Anterior cingulate cortex (tissue), 58 donors: ENCODE data around the gene PPP5C.

Experiments used
- DNase-seq, 58 donors: peaks; one replicate each; lab custom pipeline; 2025; lab: John Stamatoyannopoulos, UW

The PPP5C gene

DNA sequence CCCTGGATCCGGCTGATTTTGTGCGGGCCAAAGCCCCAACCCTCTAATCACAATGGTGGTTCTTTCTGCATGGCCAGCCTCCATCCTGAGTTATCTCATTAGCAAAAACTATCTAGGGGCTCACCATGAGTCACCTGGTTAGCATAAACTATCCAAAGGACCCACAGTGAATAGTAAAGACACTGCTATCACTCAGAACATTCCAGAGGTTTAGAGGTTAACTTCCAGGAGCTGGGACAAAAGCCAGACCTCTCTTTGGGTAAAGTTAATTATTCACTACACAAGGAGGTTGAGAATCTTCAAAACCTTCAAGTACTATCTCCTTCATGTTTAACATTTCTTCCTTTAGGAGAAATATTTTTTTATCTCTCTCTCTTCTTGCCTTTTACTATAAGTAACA, 18.8 kb upstream of the PPP5C start:
- no peak for DNase-seq

- no peak for DNase-seq
These were observed 16.5 kb upstream of the PPP5C start for GRCh38 chr19:46330319-46330918.

DNA sequence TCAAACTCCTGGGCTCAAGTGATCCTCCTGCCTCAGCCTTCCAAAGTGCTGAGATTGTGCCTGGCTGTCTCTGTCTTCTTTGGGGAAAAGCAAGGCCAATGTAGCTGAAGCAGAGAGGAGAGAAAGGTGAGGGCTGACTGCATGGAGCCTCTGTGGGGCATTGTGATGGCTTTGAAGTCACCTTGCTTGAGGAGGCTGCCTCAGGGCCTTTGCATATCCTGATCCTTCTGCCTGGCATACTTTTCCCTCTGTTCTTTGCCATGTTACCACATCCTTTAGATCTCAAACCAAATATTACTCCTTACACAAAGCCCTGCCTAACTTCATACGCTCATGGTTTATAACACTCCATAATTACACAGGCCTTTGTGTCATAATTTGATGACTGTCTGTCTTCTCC, 9.4 kb upstream of the PPP5C start:
- DNase-seq: no peak

DNA sequence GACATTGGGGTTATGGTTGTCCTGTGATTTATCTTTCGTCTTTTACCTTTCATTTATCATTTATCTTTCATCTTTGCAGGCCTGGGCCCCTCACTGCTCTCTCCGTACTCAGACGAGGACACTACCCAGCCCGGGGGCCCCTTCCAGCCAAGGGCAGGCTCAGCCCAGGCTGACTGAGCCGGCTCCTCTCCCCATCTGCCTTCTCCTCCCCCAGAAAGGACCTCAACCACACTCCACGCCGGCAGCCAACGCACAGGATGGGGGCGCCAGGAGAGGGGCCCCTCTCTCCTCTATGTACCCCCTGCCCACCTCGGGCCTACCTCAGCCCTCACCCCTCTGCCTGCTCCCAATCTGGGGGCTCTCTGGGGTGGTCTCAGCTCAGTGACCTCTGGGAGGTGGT, 7.4 kb upstream of the PPP5C start:
- no peak for DNase-seq

DNA sequence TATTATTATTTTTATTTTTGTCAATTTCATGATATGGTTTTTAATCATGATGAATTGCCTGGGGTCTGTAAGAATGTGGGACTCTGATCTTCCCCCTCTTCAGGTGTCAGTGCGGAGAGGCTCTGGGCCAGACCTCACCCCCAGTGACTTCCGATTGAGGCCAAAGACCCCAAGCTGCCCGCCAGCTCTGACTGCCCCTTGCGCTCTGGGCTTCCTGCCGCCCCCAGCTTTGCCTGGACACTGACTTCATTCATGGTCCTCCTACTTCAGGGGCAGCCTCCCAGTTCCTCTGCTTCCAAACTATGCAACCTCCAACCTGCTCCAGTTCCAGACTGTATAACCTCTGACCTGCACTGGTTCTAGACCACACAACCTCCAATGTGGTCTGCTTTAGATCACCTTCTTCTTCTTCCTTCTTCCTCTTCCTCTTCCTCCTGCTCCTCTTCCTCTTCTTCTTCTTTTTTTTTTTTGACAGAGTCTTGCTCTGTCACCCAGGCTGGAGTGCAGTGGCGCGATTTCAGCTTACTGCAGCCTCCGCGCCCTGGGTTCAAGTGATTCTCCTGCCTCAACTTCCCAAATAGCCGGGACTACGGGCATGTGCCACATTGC, 6.7 kb upstream of the PPP5C start:
- no peak for DNase-seq

GRCh38 chr19:46341937-46342336, 5.0 kb upstream of the PPP5C start:
- no peak for DNase-seq

DNA sequence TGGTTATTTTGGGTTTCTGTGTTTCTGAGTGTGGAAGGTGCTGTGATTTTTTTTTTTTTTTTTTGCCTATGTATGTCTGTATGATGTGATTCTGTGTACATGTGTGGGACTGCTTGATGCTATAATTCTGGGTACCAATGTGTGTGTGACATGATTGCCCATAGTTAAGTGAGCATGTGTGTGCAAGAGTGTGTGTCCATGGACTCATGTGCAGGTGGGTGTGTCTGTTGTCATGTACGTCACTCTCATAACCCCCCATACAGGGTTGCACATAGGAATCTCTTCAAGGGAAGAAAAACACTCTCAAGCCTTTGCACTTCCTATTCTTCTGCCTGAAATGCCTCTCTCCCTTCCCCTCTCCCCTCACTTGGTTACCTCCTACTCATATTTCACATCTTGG, 2.5 kb upstream of the PPP5C start:
- no peak for DNase-seq

DNA sequence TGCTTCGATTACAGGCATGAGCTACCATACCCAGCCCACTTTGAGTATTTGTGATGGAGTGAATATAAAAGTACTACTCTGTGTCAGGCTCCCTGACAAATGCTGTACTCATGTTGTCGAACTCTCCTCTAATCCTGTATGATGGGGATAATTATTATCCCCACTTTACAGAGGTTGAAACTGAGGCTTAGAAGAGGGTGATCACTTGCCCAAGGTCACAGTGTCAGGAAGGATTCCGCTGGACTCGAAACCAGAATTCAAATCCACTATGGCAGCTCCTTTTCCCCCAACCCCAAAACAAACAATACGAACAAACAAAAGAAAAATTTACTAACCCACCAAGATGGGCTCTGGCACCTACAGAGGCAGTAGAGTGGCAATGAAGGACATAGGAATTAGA, 1.7 kb upstream of the PPP5C start:
- DNase-seq: no peak

DNA sequence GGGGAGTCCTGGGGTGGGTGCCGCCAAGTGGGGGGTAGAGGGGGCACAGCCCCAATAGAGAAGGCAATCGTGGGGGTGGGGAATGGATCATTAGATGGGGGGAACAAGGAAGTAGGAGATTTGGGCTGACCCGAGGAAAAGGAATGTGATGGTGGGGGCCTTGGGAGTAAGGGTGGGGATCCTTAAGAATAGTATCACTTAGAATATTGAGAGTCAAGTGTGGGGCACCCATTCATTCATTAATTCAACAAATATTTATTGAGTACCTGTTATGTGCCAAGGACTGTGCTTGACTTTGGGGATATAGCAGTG, 641 bp downstream of the PPP5C start:
- no peak for DNase-seq

DNA sequence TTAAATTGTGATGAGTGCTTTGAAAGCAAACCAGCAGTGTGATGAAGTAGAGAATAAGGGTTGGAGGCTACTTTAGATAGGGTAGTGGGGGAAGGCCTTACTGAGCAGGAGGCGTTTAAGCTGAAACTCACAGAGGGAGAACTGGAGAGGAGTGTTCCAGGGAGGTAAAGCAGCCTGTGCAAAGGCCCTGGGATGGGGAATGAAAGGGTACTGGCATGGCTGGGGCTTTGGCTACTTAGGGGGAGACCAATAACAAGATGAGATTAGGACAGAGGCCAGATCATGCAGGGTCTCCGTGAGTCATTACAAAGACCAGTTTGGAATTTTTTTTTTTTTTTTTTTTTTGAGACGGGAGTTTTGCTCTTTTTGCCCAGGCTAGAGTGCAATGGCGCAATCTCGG, 1.1 kb downstream of the PPP5C start:
- no peak for DNase-seq

DNA sequence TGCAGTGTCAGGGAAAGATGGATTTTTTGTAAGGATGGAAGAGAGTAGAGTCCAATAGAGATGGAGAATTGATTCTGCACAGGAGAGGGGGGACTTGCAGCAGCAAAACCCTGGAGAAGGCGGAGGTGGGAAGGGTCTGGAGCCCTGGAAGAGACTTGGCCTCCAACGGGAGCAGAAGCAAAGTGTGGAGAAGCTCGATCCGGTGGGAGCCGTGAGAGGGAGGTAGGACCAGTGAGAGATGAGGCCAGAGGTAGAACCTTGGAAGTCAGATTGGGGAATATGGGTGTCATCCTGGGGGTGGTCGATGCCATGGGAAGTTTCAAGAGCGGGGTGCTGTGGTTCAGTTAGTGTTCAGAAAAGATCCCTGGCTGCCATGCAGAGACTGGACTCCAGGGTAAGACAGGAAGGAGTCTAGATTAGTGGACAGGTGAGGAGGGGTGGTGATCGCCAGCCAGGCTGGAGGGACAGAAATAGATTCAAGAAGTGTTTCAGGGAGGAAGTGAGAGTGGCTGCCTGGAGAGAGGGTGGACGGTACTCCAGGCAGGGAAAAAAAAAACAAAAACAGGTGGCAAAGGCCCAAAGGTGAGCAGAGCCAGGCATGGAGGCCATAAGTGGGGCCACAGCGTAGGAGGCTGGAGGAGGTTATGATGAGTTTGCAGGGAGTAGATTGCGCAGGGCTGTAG, 2.6 kb downstream of the PPP5C start:
- DNase-seq: no peak

GRCh38 chr19:46350029-46350757, 3.3 kb downstream of the PPP5C start:
- peak in 6 of 58 donors; percentile 4 to 34 (median 9) for DNase-seq

GRCh38 chr19:46350758-46351159, 3.9 kb downstream of the PPP5C start:
- DNase-seq: no peak

DNA sequence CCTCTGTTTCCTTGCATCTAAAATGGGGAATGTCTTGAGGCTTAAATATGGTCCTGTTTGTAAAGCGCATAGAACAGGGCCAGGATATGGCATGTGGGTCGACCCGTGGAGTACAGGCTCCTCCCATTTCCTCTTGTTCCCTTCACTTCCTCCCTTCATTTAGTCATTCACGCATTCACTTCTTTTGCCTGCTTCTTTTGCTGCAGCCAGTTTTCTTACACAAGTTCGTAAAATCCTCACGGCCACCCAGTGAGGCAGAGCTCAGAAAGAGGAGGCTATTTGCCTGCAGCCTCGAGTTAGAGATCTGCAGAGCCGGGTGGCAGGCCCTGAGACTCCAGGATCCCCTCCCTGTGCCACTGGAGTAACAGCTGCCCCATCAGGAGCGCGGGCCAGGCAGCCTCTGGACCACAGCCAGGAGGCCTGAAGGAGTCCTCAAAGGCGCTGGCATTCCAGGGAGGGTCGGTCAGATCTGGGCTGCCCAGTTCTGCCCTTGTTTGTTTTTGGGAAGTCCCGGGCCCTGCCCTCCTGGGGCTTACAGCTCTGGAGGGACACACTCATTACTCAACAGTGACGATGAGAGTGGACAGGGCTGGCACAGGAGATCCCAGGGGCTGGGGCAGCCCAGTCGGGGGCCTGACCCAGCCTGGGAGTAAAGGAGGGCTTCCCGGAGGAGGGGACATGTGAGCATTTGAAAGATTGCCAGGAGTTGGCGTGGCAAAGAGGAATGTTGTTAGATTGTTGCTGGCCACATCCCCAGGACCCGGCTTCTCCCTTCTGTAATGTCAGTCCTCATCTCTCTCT, 4.6 kb downstream of the PPP5C start:
- DNase-seq: peak in 1 of 58 donors; percentile 8

- no peak for DNase-seq
These were observed 7.0 kb downstream of the PPP5C start for GRCh38 chr19:46353730-46354528.

GRCh38 chr19:46355234-46356148, 8.6 kb downstream of the PPP5C start:
- no peak for DNase-seq

DNA sequence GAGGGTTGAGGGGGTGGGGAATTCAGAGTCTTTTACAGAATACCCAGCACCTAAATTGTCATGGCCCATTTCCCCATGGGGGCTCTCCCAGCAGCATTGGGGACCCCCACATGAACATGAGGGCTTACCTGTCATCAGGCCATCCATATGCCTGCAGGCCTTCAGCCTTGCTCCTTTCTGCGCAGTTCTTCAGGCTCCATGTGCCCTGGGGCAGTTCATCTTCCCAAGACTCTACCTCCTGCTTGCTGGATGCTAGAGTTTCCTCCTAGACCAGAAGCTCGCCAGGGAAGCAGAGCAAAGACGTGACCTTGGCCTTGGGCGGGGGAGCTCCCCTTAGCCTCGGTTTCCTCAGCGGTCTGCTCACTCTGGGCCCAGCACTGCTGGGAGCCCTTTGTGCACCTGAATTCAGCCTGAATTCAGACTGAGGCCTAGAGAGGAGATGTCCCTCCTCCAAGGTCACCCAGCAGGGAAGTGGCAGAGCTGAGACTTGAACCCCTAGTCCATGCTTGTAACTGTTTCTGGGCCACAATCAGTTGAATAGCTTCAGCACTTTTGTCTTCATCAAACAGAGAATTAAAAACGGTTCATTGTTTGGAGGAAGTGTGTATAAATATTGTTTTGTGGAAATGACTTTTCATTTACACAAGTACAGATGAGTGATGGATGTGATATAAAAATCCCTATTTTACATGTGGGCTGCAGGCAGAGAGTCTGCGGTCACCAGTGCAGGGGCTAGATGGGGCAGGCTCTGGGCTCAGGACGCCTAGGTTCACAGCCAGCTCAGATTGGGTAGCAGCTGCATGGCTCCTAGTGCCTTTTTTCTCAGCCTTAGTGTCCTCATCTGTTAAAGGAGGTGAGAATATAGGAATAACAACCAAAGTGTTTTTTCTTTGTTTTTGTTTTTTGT, 9.5 kb downstream of the PPP5C start:
- no peak for DNase-seq
